GM23248 (cell line): ENCODE measurements around the gene CD72.
"Not testable (repeated sequence)": the region's sequence is repeated elsewhere in the genome, so short reads cannot be mapped to it uniquely, and the experiment has no call there.

Experiments used
- EZH2 ChIP-seq: fragments of 200-600 bp; sonication (generic); IDR thresholded peaks from 2 replicates; pipeline ENCODE4 v1.6.1; 2018; ENCODE audit warnings: antibody characterized with exemption, mild to moderate bottlenecking; ENCODE audit not compliant: insufficient read depth, poor library complexity, severe bottlenecking
- EZH2phosphoT487 ChIP-seq: fragments of 200-600 bp; sonication (generic); IDR thresholded peaks from 2 replicates; pipeline ENCODE4 v1.6.1; 2018; ENCODE audit warnings: antibody characterized with exemption, moderate library complexity, mild to moderate bottlenecking, low read depth; ENCODE audit not compliant: insufficient read depth

GRCh38 chr9:35584681-35585080 lies 33.5 kb downstream of the CD72 start:
- not testable (repeated sequence) for TF ChIP-seq EZH2phosphoT487, EZH2
